VCaP (cell line): ENCODE measurements around the gene CACNA2D1.

Experiments
- H3K27ac ChIP-seq: fragments of 450-650 bp; 2 replicates; pipeline ENCODE4 v1.5.1; 2017
- CTCF ChIP-seq: fragments of 450-650 bp; conservative IDR thresholded peaks from 2 replicates; pipeline ENCODE4 v1.5.1; 2017; ENCODE audit warnings: mild to moderate bottlenecking, moderate library complexity

CACNA2D1 gene

GRCh38 chr7:82230811-82231581 is 212.6 kb downstream of the CACNA2D1 start:
- no peak overlapping the region for H3K27ac ChIP-seq
- TF ChIP-seq CTCF = no peak

GRCh38 chr7:82229164-82229563 is 214.4 kb downstream of the CACNA2D1 start:
- no peak overlapping the region for H3K27ac ChIP-seq
- no peak for TF ChIP-seq CTCF

GRCh38 chr7:82226191-82226590 is 217.4 kb downstream of the CACNA2D1 start:
- no peak overlapping the region for H3K27ac ChIP-seq
- TF ChIP-seq CTCF = no peak

- no peak overlapping the region for H3K27ac ChIP-seq
- TF ChIP-seq CTCF = no peak
These were observed 219.0 kb downstream of the CACNA2D1 start for GRCh38 chr7:82224529-82224928.

- TF ChIP-seq CTCF = no peak
- H3K27ac ChIP-seq = no peak overlapping the region
These were observed 220.0 kb downstream of the CACNA2D1 start for GRCh38 chr7:82223580-82223979.

- no peak overlapping the region for H3K27ac ChIP-seq
- no peak for TF ChIP-seq CTCF
These were observed 222.4 kb downstream of the CACNA2D1 start for GRCh38 chr7:82221152-82221674.

- TF ChIP-seq CTCF = no peak
- H3K27ac ChIP-seq = no peak overlapping the region
These were observed 231.1 kb downstream of the CACNA2D1 start for GRCh38 chr7:82212466-82212865.
